Testis (tissue), 3 donors: ENCODE measurements around the gene TNRC6A. TPM values are rescaled to one million over a fixed set of nuclear protein-coding genes. Genes with fewer than 3 reads are reported as not detected.

Experiments used
- DNase-seq: peaks from one replicate; pipeline ENCODE4 v3.0.0-alpha.2; 2019
- H3K27ac ChIP-seq, 2 donors: fragments of 200-600 bp; sonication (generic); one replicate each; pipeline ENCODE4 v1.5.1; 2019
- H3K27me3 ChIP-seq: fragments of 200-600 bp; sonication (generic); one replicate; pipeline ENCODE4 v1.5.1; 2019
- H3K36me3 ChIP-seq: fragments of 200-600 bp; sonication (generic); one replicate; pipeline ENCODE4 v1.5.1; 2017; ENCODE audit warnings: low read depth; ENCODE audit errors: missing control alignments
- H3K4me1 ChIP-seq: fragments of 200-600 bp; sonication (generic); one replicate; pipeline ENCODE4 v1.5.1; 2019
- H3K4me3 ChIP-seq, 2 donors: fragments of 200-600 bp; sonication (generic); one replicate each; pipeline ENCODE4 v1.5.1; 2017 to 2019
- H3K9me3 ChIP-seq: fragments of 200-600 bp; sonication (generic); one replicate; pipeline ENCODE4 v1.5.1; 2017
- POLR2A ChIP-seq: fragments of 450-650 bp; IDR thresholded peaks from one replicate; pipeline ENCODE4 v1.6.1; 2017; ENCODE audit warnings: antibody characterized with exemption, mild to moderate bottlenecking, moderate library complexity
- WGBS, 2 donors: methylation state at CpG; one replicate each; pipeline ENCODE4 v1.1.5; 2018; 5-methylcytosine and 5-hydroxymethylcytosine counted together
- intact Hi-C: fragments of 100-400 bp; cut with DNase I; formaldehyde crosslinking; loops from one replicate; pipeline ENCODE4 v1.15.1; 2023; ENCODE audit warnings: low total_unique reads
- polyA plus RNA-seq: library from polyadenylated mRNA; stranded (reverse); fragments of 350-450 nt; fragmentation: Illumina TruSeq; extraction: RNeasy Lipid Tissue Mini Kit (QIAGEN cat#74804); gene quantifications from one replicate; pipeline ENCODE4 v1.2.3, GENCODE V29; 2014; ENCODE audit warnings: low read depth, low replicate concordance; ENCODE audit not compliant: insufficient read depth
- total RNA-seq, 2 donors: library from RNA; depleted of rRNA; stranded (reverse); fragments of >200 nt; gene quantifications; one replicate each; pipeline ENCODE4 v1.2.3, GENCODE V29; 2016
- TF ChIP-seq, protein P1 (sequence below), 3 experiments: fragments of 450-650 bp in 2 of 3; fragments of 200-600 bp in 1 of 3; sonication (generic) in 1 of 3; IDR thresholded peaks; one replicate each; pipeline ENCODE4 v1.5.1; 2016 to 2019; ENCODE audit warnings: antibody characterized with exemption in 3 of 3, mild to moderate bottlenecking in 2 of 3, moderate library complexity in 1 of 3

TNRC6A gene
- total and polyA plus RNA-seq, 3 donors from 2014 or later: 32.3 to 103 (median 94.1) TPM

DNA sequence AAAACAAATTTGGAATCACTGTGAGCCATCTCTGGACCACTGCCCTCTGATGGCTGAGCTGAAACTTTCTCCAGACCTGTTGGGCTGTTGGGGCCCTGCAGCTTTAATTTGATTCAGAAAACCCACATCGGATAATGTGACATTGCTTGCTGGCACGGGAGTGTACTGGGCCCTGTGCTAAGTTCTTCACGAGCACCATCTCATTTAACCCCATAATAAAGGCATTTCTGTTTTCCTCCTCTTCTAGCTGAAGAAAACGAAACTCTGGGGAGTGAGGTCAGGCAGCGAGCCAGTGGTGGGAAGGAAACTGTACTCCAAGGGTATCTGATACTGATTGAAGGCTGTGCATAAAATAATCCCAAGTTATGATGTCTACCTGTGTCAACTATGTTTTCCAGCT, 34.5 kb upstream of the TNRC6A start:
- intact Hi-C loops: no loop called here
- Histone ChIP-seq H3K27me3 (no peaks in the 10 kb centered on the region), H3K9me3 (no peaks in the 10 kb centered on the region), H3K4me3 (no peak overlapping the region), H3K27ac (no peak overlapping the region), H3K36me3 (no peaks in the 10 kb centered on the region), H3K4me1 (no peaks in the 10 kb centered on the region)
- DNase-seq: no peak
- 43 to 45% methylated on average over 5 of the region's 5 CpGs for WGBS, 2 donors
- no peak for TF ChIP-seq POLR2A
- TF ChIP-seq, protein P1, sequence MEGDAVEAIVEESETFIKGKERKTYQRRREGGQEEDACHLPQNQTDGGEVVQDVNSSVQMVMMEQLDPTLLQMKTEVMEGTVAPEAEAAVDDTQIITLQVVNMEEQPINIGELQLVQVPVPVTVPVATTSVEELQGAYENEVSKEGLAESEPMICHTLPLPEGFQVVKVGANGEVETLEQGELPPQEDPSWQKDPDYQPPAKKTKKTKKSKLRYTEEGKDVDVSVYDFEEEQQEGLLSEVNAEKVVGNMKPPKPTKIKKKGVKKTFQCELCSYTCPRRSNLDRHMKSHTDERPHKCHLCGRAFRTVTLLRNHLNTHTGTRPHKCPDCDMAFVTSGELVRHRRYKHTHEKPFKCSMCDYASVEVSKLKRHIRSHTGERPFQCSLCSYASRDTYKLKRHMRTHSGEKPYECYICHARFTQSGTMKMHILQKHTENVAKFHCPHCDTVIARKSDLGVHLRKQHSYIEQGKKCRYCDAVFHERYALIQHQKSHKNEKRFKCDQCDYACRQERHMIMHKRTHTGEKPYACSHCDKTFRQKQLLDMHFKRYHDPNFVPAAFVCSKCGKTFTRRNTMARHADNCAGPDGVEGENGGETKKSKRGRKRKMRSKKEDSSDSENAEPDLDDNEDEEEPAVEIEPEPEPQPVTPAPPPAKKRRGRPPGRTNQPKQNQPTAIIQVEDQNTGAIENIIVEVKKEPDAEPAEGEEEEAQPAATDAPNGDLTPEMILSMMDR (IDR thresholded peaks at IDR 0.05): no peak

DNA sequence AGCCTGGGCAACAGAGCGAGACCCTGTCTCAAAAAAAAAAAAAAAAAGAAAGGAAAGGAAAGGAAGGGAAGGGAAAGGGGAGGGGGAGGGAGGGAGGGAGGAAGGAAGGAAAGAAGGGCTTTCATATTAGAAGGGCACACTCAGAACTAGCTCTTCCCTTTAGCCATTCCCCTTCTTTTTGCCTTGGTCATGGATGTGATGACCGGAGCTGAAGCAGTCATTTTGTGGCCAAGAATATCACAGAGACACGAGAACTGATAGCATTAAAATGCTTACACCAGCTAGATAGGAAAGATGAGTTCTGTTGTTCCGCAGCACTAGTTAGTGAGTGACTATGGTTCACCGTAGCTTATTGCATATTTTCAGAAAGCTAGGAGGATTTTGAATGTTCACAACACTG, 32.8 kb upstream of the TNRC6A start:
- Histone ChIP-seq H3K9me3 (no peaks in the 10 kb centered on the region), H3K4me3 (no peak overlapping the region), H3K27me3 (no peaks in the 10 kb centered on the region), H3K4me1 (no peaks in the 10 kb centered on the region), H3K27ac (no peak overlapping the region), H3K36me3 (no peaks in the 10 kb centered on the region)
- no peak for DNase-seq
- 94 to 95% methylated on average over 5 of the region's 5 CpGs for WGBS, 2 donors
- intact Hi-C loops: no loop called here
- TF ChIP-seq, protein P1 (IDR thresholded peaks at IDR 0.05): no peak
- no peak for TF ChIP-seq POLR2A

GRCh38 chr16:24698308-24698707, 31.1 kb upstream of the TNRC6A start:
- WGBS, 2 donors: 84 to 86% methylated on average over 5 of the region's 5 CpGs
- intact Hi-C loops: no loop called here
- Histone ChIP-seq H3K36me3 (no peaks in the 10 kb centered on the region), H3K4me1 (no peaks in the 10 kb centered on the region), H3K27me3 (no peaks in the 10 kb centered on the region), H3K27ac (no peak overlapping the region), H3K4me3 (no peak overlapping the region), H3K9me3 (no peaks in the 10 kb centered on the region)
- TF ChIP-seq POLR2A: no peak
- TF ChIP-seq, protein P1 (IDR thresholded peaks at IDR 0.05): no peak
- DNase-seq: no peak

- 91 to 96% methylated on average over 7 of the region's 7 CpGs for WGBS, 2 donors
- H3K27ac ChIP-seq: no peak overlapping the region
- H3K4me1 ChIP-seq: no peaks in the 10 kb centered on the region
- no peaks in the 10 kb centered on the region for H3K36me3 ChIP-seq
- no peak for TF ChIP-seq POLR2A
- TF ChIP-seq, protein P1 (IDR thresholded peaks at IDR 0.05): no peak
- H3K9me3 ChIP-seq: no peaks in the 10 kb centered on the region
- no peak overlapping the region for H3K4me3 ChIP-seq
- no peaks in the 10 kb centered on the region for H3K27me3 ChIP-seq
- DNase-seq: no peak
- intact Hi-C loops: no loop called here
Measured at GRCh38 chr16:24699151-24699723, 30.2 kb upstream of the TNRC6A start.
